Testis (tissue), 3 donors: Measurements from ENCODE around the gene ZNF625. TPM values are rescaled to one million over a fixed set of nuclear protein-coding genes. Genes with fewer than 3 reads are reported as not detected.

Experiments used
- DNase-seq: peaks from one replicate; pipeline ENCODE4 v3.0.0-alpha.2; 2019
- H3K27ac ChIP-seq, 2 donors: fragments of 200-600 bp; sonication (generic); one replicate each; pipeline ENCODE4 v1.5.1; 2019
- H3K27me3 ChIP-seq: fragments of 200-600 bp; sonication (generic); one replicate; pipeline ENCODE4 v1.5.1; 2019
- H3K36me3 ChIP-seq: fragments of 200-600 bp; sonication (generic); one replicate; pipeline ENCODE4 v1.5.1; 2017; ENCODE audit warnings: low read depth; ENCODE audit errors: missing control alignments
- H3K4me1 ChIP-seq: fragments of 200-600 bp; sonication (generic); one replicate; pipeline ENCODE4 v1.5.1; 2019
- H3K4me3 ChIP-seq, 2 donors: fragments of 200-600 bp; sonication (generic); one replicate each; pipeline ENCODE4 v1.5.1; 2017 to 2019
- H3K9me3 ChIP-seq: fragments of 200-600 bp; sonication (generic); one replicate; pipeline ENCODE4 v1.5.1; 2017
- CTCF ChIP-seq, 3 experiments: fragments of 450-650 bp in 2 of 3; fragments of 200-600 bp in 1 of 3; sonication (generic) in 1 of 3; IDR thresholded peaks; one replicate each; pipeline ENCODE4 v1.5.1; 2016 to 2019; ENCODE audit warnings: antibody characterized with exemption in 3 of 3, mild to moderate bottlenecking in 2 of 3, moderate library complexity in 1 of 3
- POLR2A ChIP-seq: fragments of 450-650 bp; IDR thresholded peaks from one replicate; pipeline ENCODE4 v1.6.1; 2017; ENCODE audit warnings: antibody characterized with exemption, mild to moderate bottlenecking, moderate library complexity
- WGBS, 2 donors: methylation state at CpG; one replicate each; pipeline ENCODE4 v1.1.5; 2018; 5-methylcytosine and 5-hydroxymethylcytosine counted together
- intact Hi-C: fragments of 100-400 bp; cut with DNase I; formaldehyde crosslinking; loops from one replicate; pipeline ENCODE4 v1.15.1; 2023; ENCODE audit warnings: low total_unique reads
- polyA plus RNA-seq: library from polyadenylated mRNA; stranded (reverse); fragments of 350-450 nt; fragmentation: Illumina TruSeq; extraction: RNeasy Lipid Tissue Mini Kit (QIAGEN cat#74804); gene quantifications from one replicate; pipeline ENCODE4 v1.2.3, GENCODE V29; 2014; ENCODE audit warnings: low read depth, low replicate concordance; ENCODE audit not compliant: insufficient read depth
- total RNA-seq, 2 donors: library from RNA; depleted of rRNA; stranded (reverse); fragments of >200 nt; gene quantifications; one replicate each; pipeline ENCODE4 v1.2.3, GENCODE V29; 2016

Gene ZNF625
- total and polyA plus RNA-seq, 3 donors from 2014 or later: 1.4 to 8.2 (median 6.5) TPM

GRCh38 chr19:12139885-12140544, 16.5 kb downstream of the ZNF625 start, which contains the start of gene ZNF20:
Gene ZNF20 (minus strand): TSS chr19:12140350. CDS start chr19:12140182, 168 bp downstream.
- intact Hi-C loops: no loop called here
- H3K4me3 ChIP-seq: peak within 1 kb of the TSS; percentile 79 to 95
- no peaks in the 10 kb centered on the region for H3K27me3 ChIP-seq
- DNase-seq: peak; percentile 98
- H3K36me3 ChIP-seq: no peaks in the 10 kb centered on the region
- 0 to 1% methylated on average over 36 to 49 of the region's 49 CpGs for WGBS, 2 donors
- no peak for TF ChIP-seq POLR2A
- TF ChIP-seq CTCF (IDR thresholded peaks at IDR 0.05): peak in 1 of 3 experiments; percentile 23
- no peaks in the 10 kb centered on the region for H3K9me3 ChIP-seq
- peaks cover 13% of the 10 kb centered on the region for H3K4me1 ChIP-seq
- H3K27ac ChIP-seq: peak within 1 kb of the TSS; percentile 63 to 87

GRCh38 chr19:12139269-12139668, 17.3 kb downstream of the ZNF625 start:
- intact Hi-C loops: no loop called here
- no peaks in the 10 kb centered on the region for H3K27me3 ChIP-seq
- H3K4me3 ChIP-seq: peak overlapping the region; percentile 79 to 95
- H3K9me3 ChIP-seq: no peaks in the 10 kb centered on the region
- H3K27ac ChIP-seq: peak overlapping the region in 1 of 2 donors; percentile 87
- TF ChIP-seq CTCF (IDR thresholded peaks at IDR 0.05): no peak
- TF ChIP-seq POLR2A: no peak
- no peak for DNase-seq
- H3K4me1 ChIP-seq: peaks cover 13% of the 10 kb centered on the region
- no peaks in the 10 kb centered on the region for H3K36me3 ChIP-seq
- 23 to 28% methylated on average over 13 of the region's 13 CpGs for WGBS, 2 donors

- DNase-seq: no peak
- intact Hi-C loops: no loop called here
- peaks cover 13% of the 10 kb centered on the region for H3K4me1 ChIP-seq
- TF ChIP-seq POLR2A: no peak
- TF ChIP-seq CTCF (IDR thresholded peaks at IDR 0.05): no peak
- H3K4me3 ChIP-seq: no peak overlapping the region
- no peaks in the 10 kb centered on the region for H3K36me3 ChIP-seq
- 78 to 86% methylated on average over 7 of the region's 7 CpGs for WGBS, 2 donors
- H3K27ac ChIP-seq: no peak overlapping the region
- no peaks in the 10 kb centered on the region for H3K27me3 ChIP-seq
- no peaks in the 10 kb centered on the region for H3K9me3 ChIP-seq
These were observed 19.2 kb downstream of the ZNF625 start for GRCh38 chr19:12137221-12137940.

- Histone ChIP-seq H3K4me1 (no peaks in the 10 kb centered on the region), H3K27me3 (no peaks in the 10 kb centered on the region), H3K4me3 (no peak overlapping the region), H3K9me3 (no peaks in the 10 kb centered on the region), H3K27ac (no peak overlapping the region), H3K36me3 (no peaks in the 10 kb centered on the region)
- TF ChIP-seq CTCF (IDR thresholded peaks at IDR 0.05) (no peak), POLR2A (no peak)
- intact Hi-C loops: no loop called here
- DNase-seq: no peak
- 94 to 96% methylated on average over 3 of the region's 3 CpGs for WGBS, 2 donors
These were observed 23.5 kb downstream of the ZNF625 start for GRCh38 chr19:12133069-12133468.
